GM10248 (cell line): ENCODE data around the gene MYO1A.

Experiments used
- CTCF ChIA-PET: fragments of 300-600 bp; sonication (Branson Sonifier 250); formaldehyde crosslinking; extraction: SDS; loops from one replicate; lab custom pipeline; 2021; ENCODE audit warnings: antibody characterized with exemption; lab: Yijun Ruan, JAX
- POLR2A ChIA-PET: fragments of 350-650 bp; sonication (Branson Sonifier 250); formaldehyde crosslinking; extraction: SDS; loops from one replicate; lab custom pipeline; 2020; ENCODE audit warnings: antibody characterized with exemption; lab: Yijun Ruan, JAX
- DNase-seq: peaks from one replicate; pipeline ENCODE4 v3.0.0; 2012; ENCODE audit errors: extremely low spot score
- CTCF ChIP-seq: IDR thresholded peaks from 2 replicates; pipeline ENCODE4 v1.5.1; 2012; ENCODE audit warnings: mild to moderate bottlenecking, low read depth; ENCODE audit errors: extremely low read depth, missing control alignments, control extremely low read depth

Gene MYO1A

GRCh38 chr12:56998316-56998715 lies 51.6 kb downstream of the MYO1A start:
- CTCF ChIA-PET, result interaction anchor here (1.5 to 12.0 kb wide), 5 partner anchors 11 to 238 kb away, joined by 8 to 148 read pairs (median 47); partner anchors contain the start of genes HSD17B6 and STAT6
- no peak for TF ChIP-seq CTCF
- no peak for DNase-seq
- POLR2A ChIA-PET, result interaction anchor here (0.7 kb wide), 1 partner anchor 20 kb away, joined by 5 read pairs; no protein-coding TSS in a partner anchor

- ChIA-PET POLR2A (no interaction called here), CTCF (interaction anchor here (0.9 to 12.0 kb wide), 8 partner anchors 8 to 237 kb away, joined by 3 to 148 read pairs (median 10); partner anchors contain the start of genes HSD17B6 and STAT6)
- no peak for TF ChIP-seq CTCF
- no peak for DNase-seq
Observed at GRCh38 chr12:56996793-56997545, 53.0 kb downstream of the MYO1A start.

- POLR2A ChIA-PET, result no interaction called here
- TF ChIP-seq CTCF, result no peak
- DNase-seq, result no peak
- CTCF ChIA-PET, result interaction anchor here (0.9 to 12.0 kb wide), 7 partner anchors 7 to 236 kb away, joined by 3 to 148 read pairs (median 12); partner anchors contain the start of gene HSD17B6
Observed at GRCh38 chr12:56995930-56996496, 53.9 kb downstream of the MYO1A start.

- TF ChIP-seq CTCF, result no peak
- CTCF ChIA-PET, result interaction anchor here (1.0 to 12.0 kb wide), 7 partner anchors 8 to 238 kb away, joined by 3 to 122 read pairs (median 8); partner anchors contain the start of genes HSD17B6 and ZBTB39
- DNase-seq, result no peak
- POLR2A ChIA-PET, result no interaction called here
Observed at GRCh38 chr12:56995201-56995929, 54.6 kb downstream of the MYO1A start.

GRCh38 chr12:56994231-56994746 lies 55.6 kb downstream of the MYO1A start:
- no peak for TF ChIP-seq CTCF
- POLR2A ChIA-PET, result no interaction called here
- no peak for DNase-seq
- CTCF ChIA-PET, result interaction anchor here (1.0 to 3.3 kb wide), 7 partner anchors 9 to 232 kb away, joined by 3 to 15 read pairs (median 3); partner anchors contain the start of genes HSD17B6 and ZBTB39

GRCh38 chr12:56993346-56993745 lies 56.6 kb downstream of the MYO1A start:
- TF ChIP-seq CTCF, result no peak
- ChIA-PET POLR2A (no interaction called here), CTCF (interaction anchor here (1.0 to 3.3 kb wide), 6 partner anchors 10 to 231 kb away, joined by 3 to 15 read pairs (median 6); partner anchors contain the start of genes HSD17B6 and ZBTB39)
- DNase-seq, result no peak
